ENCODE results near the gene MTCH2.

DNA sequence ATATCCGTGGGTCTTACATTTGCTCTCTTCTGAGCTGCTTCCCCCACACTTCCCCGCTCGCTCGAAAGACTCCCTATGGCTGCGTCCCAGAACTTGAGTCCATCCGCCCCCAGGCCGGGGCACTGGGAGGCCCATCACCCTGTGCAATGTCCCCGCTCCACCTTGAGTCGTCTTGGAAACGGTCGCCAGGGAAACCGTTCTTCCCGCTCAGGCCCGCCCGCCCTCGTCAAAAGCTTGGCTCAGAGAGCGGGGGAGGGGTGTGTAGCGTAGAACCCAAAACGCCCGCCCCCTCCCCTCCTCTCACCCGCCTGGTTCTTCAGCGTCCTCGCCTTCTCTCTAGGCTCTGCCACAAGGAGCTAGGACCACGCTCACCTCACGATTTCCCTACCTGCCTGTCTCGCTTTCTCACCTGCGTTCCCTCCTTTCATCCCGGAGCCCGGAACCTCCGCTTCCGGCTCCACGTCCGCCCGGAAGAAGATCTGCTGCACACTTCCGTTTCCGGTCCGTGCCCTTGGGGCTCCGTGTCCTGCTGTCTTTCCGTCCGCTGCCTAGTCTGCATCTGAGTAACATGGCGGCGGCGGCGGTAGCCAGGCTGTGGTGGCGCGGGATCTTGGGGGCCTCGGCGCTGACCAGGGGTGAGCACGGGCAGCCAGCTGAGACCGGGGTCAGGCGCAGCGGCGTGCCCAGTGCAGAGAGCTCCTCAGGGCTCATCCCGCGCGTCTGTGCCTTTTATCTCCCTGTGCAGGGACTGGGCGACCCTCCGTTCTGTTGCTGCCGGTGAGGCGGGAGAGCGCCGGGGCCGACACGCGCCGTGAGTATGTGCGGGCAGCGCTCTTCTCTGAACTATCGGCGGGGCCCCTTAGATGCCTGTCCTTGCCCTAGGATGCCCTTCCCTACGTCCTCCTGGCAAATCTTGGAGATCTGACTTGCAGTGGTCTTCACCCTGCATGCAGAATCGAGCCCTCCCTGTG is 63.5 kb downstream of the MTCH2 start, which contains the start of the genes KBTBD4 and NDUFS3:
- TF ChIP-seq CTCF (IDR thresholded peaks at IDR 0.05) (no peak), EZH2 (IDR thresholded peaks at IDR 0.05) (peak; percentile 64)

Data from neural progenitor cell (in vitro differentiated cells).